Mammary epithelial cell (primary cell): ENCODE measurements around the gene TAOK1.

Experiments used
- EZH2 ChIP-seq: IDR thresholded peaks from 2 replicates; pipeline ENCODE4 v1.6.1; 2012; ENCODE audit warnings: low read length, inconsistent platforms, borderline replicate concordance
- TF ChIP-seq, protein P1 (sequence below), 2 donors: IDR thresholded peaks in 1 of 2; conservative IDR thresholded peaks in 1 of 2; 2 replicates each; pipeline ENCODE4 v1.5.1; 2011 to 2012; ENCODE audit warnings: inconsistent platforms in 2 of 2, low read length in 2 of 2, mild to moderate bottlenecking in 2 of 2, control low read depth in 1 of 2, low read depth in 1 of 2; ENCODE audit not compliant: insufficient read depth in 1 of 2; ENCODE audit errors: extremely low read depth in 1 of 2

DNA sequence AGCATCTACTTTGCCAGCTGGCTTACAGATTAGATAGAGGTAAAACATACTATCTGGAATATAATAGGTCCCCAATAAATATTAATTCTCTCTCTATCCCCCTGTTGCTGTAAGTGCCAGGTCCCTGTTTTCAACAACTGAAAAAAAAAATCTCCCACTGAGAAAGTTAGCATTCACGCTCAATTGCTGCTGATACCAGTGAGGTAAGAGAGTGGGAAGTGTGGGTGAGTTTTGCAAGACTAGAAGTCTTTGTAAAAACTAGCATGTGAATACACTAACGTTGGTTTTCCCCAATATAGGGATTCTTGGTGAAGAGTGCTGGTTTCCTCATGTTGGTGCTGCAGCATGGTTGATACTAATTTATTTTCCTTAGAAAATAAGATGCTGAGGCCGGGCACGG, 11.7 kb upstream of the TAOK1 start:
- TF ChIP-seq, protein P1, sequence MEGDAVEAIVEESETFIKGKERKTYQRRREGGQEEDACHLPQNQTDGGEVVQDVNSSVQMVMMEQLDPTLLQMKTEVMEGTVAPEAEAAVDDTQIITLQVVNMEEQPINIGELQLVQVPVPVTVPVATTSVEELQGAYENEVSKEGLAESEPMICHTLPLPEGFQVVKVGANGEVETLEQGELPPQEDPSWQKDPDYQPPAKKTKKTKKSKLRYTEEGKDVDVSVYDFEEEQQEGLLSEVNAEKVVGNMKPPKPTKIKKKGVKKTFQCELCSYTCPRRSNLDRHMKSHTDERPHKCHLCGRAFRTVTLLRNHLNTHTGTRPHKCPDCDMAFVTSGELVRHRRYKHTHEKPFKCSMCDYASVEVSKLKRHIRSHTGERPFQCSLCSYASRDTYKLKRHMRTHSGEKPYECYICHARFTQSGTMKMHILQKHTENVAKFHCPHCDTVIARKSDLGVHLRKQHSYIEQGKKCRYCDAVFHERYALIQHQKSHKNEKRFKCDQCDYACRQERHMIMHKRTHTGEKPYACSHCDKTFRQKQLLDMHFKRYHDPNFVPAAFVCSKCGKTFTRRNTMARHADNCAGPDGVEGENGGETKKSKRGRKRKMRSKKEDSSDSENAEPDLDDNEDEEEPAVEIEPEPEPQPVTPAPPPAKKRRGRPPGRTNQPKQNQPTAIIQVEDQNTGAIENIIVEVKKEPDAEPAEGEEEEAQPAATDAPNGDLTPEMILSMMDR (conservative IDR thresholded peaks at IDR 0.05 in 1 of 2, IDR thresholded peaks at IDR 0.05 in 1 of 2; ENCODE audit: extremely low read depth in 1 of 2, insufficient read depth in 1 of 2, low read depth in 1 of 2, low read length in 2 of 2), result no peak
- TF ChIP-seq EZH2, result no peak
